ENCODE results near the gene CTBP1. TPM values are rescaled to one million over a fixed set of nuclear protein-coding genes. Genes with fewer than 3 reads are reported as not detected.

Gene CTBP1
- total RNA-seq, 4 donors from 2014 or later, result 89.9 to 169 (median 107) TPM

DNA sequence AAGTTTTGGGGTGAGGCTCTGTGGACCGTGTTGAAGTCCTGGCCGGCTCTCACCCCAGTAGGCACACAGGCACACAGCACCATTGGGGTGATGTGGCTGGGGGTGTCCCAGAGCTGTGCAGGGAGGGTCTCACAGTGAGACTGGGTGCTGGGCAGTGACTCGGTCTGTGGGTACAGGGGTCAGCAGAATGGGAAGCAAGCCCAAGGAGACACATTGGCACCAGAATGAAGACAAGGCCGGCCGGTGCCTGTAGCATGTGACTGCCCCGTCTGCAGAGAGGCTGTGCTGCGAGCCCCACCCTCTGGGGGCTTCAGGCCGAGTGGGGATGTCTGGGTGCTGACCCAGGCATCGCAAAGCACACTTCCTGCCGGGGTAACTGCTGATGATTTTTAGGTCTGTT, 46.0 kb upstream of the CTBP1 start:
- TF ChIP-seq, protein P1, sequence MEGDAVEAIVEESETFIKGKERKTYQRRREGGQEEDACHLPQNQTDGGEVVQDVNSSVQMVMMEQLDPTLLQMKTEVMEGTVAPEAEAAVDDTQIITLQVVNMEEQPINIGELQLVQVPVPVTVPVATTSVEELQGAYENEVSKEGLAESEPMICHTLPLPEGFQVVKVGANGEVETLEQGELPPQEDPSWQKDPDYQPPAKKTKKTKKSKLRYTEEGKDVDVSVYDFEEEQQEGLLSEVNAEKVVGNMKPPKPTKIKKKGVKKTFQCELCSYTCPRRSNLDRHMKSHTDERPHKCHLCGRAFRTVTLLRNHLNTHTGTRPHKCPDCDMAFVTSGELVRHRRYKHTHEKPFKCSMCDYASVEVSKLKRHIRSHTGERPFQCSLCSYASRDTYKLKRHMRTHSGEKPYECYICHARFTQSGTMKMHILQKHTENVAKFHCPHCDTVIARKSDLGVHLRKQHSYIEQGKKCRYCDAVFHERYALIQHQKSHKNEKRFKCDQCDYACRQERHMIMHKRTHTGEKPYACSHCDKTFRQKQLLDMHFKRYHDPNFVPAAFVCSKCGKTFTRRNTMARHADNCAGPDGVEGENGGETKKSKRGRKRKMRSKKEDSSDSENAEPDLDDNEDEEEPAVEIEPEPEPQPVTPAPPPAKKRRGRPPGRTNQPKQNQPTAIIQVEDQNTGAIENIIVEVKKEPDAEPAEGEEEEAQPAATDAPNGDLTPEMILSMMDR (IDR thresholded peaks at IDR 0.05; ENCODE audit: low read depth), result no peak

DNA sequence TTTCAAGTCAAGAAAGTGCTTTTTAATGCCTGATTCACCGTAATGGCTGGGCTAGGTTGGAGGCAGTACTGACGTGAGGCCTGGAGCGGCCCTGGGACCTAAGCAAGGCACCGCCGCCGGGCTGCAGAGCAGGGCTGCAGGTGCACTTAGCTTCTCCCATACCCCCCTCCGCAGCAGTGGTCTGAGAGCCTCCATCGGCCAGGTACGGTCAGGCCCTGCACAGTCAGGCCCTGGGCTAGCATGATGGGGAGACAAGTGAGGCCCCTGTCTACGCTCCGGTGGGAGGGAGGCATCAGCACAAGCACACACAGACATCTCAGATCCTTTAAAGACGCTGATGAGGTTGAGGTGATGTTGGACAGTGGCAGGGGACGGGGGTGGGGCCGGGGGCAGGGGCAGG, 45.5 kb upstream of the CTBP1 start:
- TF ChIP-seq, protein P1 (IDR thresholded peaks at IDR 0.05; ENCODE audit: low read depth), result no peak

DNA sequence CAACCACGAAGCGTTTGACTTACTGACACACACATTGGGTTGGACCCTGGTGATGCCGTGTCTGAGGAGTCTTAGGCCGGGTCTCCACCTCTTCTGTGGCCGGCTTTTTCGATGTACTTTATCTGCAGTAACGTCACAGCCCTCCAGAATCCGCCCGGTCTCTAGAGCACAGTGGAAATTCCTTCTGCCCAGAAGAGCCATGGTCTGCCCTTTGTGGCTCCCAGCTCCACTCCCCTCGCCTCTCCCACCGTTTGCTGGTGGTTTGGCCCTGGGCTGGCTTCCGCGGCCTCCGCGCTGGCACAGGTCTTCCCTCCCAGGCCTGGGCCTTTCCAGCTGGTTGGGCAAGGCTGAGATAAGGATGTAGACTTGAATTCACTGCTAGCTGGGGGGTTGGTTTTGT, 45.1 kb upstream of the CTBP1 start:
- TF ChIP-seq, protein P1 (IDR thresholded peaks at IDR 0.05; ENCODE audit: low read depth), result no peak

DNA sequence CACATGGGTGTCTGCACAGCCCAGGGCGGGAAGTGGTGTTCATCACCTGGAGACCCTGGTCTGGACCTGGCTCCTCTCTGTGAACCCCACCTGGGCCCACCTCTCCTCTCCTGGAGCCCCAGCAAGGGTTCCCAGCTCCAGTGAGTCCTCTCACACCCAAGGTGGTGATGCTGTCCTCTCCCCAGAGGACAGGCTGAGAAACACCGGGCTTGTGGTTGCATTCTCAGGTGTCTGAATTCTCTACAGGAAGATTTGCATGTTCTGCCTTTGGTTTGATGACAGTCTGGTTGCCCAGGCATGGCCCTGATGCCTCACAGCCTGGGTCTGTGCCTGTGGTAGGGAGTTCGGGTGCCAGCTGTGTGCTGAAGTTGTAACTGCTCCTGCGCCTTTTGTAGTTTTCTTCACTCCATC, 44.6 kb upstream of the CTBP1 start:
- TF ChIP-seq, protein P1 (IDR thresholded peaks at IDR 0.05; ENCODE audit: low read depth), result no peak

DNA sequence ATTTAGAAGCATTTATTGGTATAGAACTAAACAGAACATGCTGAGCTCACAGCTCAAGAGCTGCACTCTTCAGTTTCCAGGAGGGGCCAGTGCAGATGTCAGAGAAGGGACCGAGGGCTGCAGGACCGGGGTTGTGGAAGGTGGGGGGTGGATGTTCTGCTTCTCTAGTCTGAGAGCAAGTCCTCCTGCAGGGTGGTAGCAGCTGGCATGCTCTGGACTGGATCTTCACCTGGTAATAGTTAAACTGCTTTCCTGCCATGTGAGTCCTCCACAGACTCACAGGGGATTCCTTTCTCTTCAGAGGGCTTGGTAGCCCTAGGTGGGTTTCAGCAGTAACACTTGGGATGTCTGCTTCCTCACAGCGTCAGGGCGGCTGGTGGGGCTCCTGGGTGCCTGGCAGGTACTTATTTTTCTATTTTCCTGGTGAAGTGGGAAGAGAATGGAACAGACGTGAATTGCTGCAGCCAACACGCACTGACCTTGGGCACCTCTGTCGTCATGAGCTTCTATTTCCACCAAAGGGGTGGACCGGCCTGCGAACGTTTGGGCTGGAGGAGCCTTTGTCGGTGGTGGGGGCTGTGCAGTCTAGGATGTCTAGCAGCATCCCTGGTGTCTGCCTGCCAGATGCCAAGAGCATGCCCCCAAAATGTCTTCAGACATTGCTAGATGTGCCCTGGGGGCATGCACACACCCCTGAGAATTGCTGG, 43.2 kb upstream of the CTBP1 start:
- TF ChIP-seq, protein P1 (IDR thresholded peaks at IDR 0.05; ENCODE audit: low read depth), result no peak

DNA sequence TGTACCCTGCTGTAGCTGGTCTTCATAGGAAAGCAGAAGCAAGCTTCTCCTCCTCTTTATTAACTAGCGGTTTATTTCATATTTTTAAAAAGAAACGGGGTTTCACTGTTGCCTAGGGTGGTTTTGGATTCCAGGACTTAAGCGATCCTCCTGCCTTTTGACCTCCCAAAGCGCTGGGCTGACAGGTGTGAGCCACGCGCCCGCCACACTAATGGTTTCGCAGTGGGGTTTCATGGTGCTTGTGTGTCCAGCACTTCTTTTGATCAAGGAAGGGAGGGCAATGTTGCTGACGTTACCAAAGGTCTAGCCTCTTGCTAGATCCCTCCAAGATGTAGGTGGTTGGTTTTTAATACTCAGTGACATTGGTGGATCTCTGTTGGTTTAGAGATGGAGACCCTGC, 42.2 kb upstream of the CTBP1 start:
- TF ChIP-seq, protein P1 (IDR thresholded peaks at IDR 0.05; ENCODE audit: low read depth), result no peak

DNA sequence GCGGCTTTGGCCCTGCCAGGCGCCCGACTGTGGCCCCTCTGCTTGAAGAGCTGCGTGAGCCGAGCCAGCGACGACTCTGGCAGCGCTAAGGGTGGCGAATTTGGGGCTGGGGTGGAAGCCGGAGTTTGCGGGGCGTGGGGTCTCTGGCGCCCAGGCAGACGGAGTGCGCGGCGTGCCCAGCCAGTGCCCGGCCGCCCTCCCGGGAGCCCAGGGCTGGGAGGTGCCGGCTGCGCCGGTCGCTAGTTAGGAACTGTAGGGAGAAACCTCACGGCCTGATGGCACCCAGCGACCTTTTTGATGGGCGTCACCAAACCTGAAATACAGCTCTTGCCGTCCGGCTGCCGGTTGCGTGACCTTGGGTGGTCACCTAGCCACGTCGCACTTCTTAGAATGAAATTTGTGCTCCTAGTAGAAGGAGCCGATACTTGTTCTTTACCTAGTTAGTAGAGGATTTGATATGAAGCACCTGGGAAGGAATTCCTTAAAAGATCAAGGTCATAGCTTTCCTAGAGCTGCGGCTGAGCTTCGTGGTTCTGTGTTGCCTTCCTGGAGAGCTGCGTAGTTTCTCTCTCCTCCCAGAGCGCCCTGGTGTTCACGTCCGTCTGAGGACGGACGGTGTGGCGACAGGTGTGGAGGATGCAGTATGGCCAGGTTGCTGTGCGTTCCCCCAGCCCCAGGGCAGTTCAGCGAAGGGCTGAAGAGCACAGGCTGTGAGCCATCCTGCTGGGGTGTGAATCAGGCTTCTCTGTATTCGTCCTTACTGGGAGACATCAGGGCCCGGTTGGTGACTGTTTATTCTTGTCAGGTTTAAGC, 41.4 kb upstream of the CTBP1 start:
- TF ChIP-seq, protein P1 (IDR thresholded peaks at IDR 0.05; ENCODE audit: low read depth), result no peak
